ENCODE measurements around the gene SPEM3. TPM values are rescaled to one million over a fixed set of nuclear protein-coding genes. Genes with fewer than 3 reads are reported as not detected.

SPEM3 gene
- total RNA-seq, 2 donors from 2014 or later: not detected

GRCh38 chr17:7441266-7441665 lies 12.6 kb downstream of the SPEM3 start:
- H3K36me3 ChIP-seq: no peaks in the 10 kb centered on the region
- no peak for DNase-seq
- no peak overlapping the region for H3K9ac ChIP-seq (ENCODE audit: low read depth in 2 of 2, low read length in 2 of 2)
- intact Hi-C loops (cut with DNase I): no loop called here
- H3K27me3 ChIP-seq: peaks cover 38% of the 10 kb centered on the region
- no peak overlapping the region for H3K27ac ChIP-seq
- H3K9me3 ChIP-seq: no peaks in the 10 kb centered on the region
- peaks cover 18% of the 10 kb centered on the region for H3K4me1 ChIP-seq
- TF ChIP-seq CTCF (IDR thresholded peaks at IDR 0.05): no peak
- H3K4me3 ChIP-seq: no peak overlapping the region

GRCh38 chr17:7442142-7442541 lies 13.5 kb downstream of the SPEM3 start:
- intact Hi-C loops (cut with DNase I): no loop called here
- no peaks in the 10 kb centered on the region for H3K36me3 ChIP-seq
- no peak for TF ChIP-seq CTCF (IDR thresholded peaks at IDR 0.05)
- peaks cover 38% of the 10 kb centered on the region for H3K27me3 ChIP-seq
- H3K4me1 ChIP-seq: peaks cover 16% of the 10 kb centered on the region
- H3K9me3 ChIP-seq: no peaks in the 10 kb centered on the region
- no peak for DNase-seq
- no peak overlapping the region for H3K9ac ChIP-seq (ENCODE audit: low read depth in 2 of 2, low read length in 2 of 2)
- no peak overlapping the region for H3K27ac ChIP-seq
- no peak overlapping the region for H3K4me3 ChIP-seq

- Histone ChIP-seq H3K36me3 (no peaks in the 10 kb centered on the region), H3K27ac (no peak overlapping the region), H3K9me3 (no peaks in the 10 kb centered on the region), H3K4me1 (peaks cover 9% of the 10 kb centered on the region), H3K27me3 (peaks cover 28% of the 10 kb centered on the region), H3K9ac (ENCODE audit: low read depth in 2 of 2, low read length in 2 of 2) (no peak overlapping the region), H3K4me3 (no peak overlapping the region)
- DNase-seq: no peak
- intact Hi-C loops (cut with DNase I): no loop called here
- no peak for TF ChIP-seq CTCF (IDR thresholded peaks at IDR 0.05)
Measured at GRCh38 chr17:7443499-7444485, 15.1 kb downstream of the SPEM3 start.

- no peaks in the 10 kb centered on the region for H3K9me3 ChIP-seq
- no peak within 1 kb of the TSS for H3K27ac ChIP-seq
- H3K36me3 ChIP-seq: no peaks in the 10 kb centered on the region
- DNase-seq: peak; percentile 87
- intact Hi-C loops (cut with DNase I): no loop called here
- peak within 1 kb of the TSS; percentile 39 for H3K4me3 ChIP-seq
- TF ChIP-seq CTCF (IDR thresholded peaks at IDR 0.05): no peak
- H3K9ac ChIP-seq (ENCODE audit: low read depth in 2 of 2, low read length in 2 of 2): peak within 1 kb of the TSS; percentile 40 to 53
- peaks cover 17% of the 10 kb centered on the region for H3K27me3 ChIP-seq
- H3K4me1 ChIP-seq: peaks cover 4% of the 10 kb centered on the region
Measured at GRCh38 chr17:7444682-7445618, 16.3 kb downstream of the SPEM3 start, which contains the start of gene CHRNB1. TSS of gene CHRNB1 (plus strand) at chr17:7445061. CDS start at chr17:7445128, 67 bp downstream.

- DNase-seq: peak; percentile 88
- Histone ChIP-seq H3K27me3 (peaks cover 10% of the 10 kb centered on the region), H3K4me3 (peak overlapping the region; percentile 39), H3K27ac (no peak overlapping the region), H3K4me1 (peaks cover 4% of the 10 kb centered on the region), H3K9ac (ENCODE audit: low read depth in 2 of 2, low read length in 2 of 2) (peak overlapping the region in 1 of 2 donors; percentile 40), H3K9me3 (no peaks in the 10 kb centered on the region), H3K36me3 (no peaks in the 10 kb centered on the region)
- TF ChIP-seq CTCF (IDR thresholded peaks at IDR 0.05): no peak
- intact Hi-C loops (cut with DNase I): no loop called here
Measured at GRCh38 chr17:7445619-7445968, 16.9 kb downstream of the SPEM3 start.
